ENCODE measurements around the gene GRB14. TPM values are rescaled to one million over a fixed set of nuclear protein-coding genes. Genes with fewer than 3 reads are reported as not detected.

The GRB14 gene
- total RNA-seq, 2 donors from 2014 or later, result not detected

DNA sequence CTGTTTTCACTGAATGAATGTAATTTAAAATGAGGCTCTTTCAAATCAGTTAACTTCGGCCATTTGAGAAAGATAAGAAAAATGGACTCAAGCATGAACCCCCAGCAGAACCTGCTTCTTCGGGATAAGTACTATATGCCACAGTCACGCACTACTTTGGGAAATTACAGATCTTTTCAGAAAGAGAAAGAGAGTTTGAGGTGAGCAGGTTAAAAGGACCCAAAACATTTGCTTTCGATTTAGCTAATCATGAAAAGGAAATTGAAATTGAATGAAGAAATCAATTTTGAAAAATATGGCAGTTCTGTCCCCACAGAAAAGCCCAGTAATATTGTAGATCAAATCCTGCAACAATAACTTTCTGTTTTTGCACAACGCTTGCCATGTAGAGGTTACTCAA is 156.9 kb downstream of the GRB14 start:
- Mint-ChIP-seq H3K27ac (no peak overlapping the region), H3K27me3 (no peaks in the 10 kb centered on the region), H3K4me1 (no peaks in the 10 kb centered on the region), H3K9me3 (peaks cover 7% of the 10 kb centered on the region), H3K4me3 (no peak overlapping the region), H3K36me3 (ENCODE audit: low read depth) (no peaks in the 10 kb centered on the region)
- ATAC-seq (replicated peaks), result no peak

DNA sequence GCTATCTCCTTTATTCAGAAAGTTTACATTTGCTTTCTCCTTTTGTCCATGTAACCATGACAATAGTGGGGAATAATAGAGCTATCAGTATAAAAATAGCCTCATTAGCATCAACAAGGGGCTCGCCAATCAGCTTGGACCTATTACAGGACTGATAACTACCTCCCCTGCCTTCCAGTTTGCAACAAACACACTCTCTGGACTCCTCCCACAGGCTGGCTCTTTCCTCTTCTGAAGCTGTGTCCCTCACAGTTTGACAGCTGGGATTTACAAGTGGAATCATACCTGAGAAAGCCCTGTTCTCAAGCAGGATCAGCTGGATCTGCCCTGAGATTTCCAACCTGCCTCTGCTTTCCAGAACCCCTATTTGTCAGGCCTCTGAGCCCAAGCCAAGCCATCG is 162.5 kb downstream of the GRB14 start:
- Mint-ChIP-seq H3K27ac (no peak overlapping the region), H3K4me3 (no peak overlapping the region), H3K4me1 (no peaks in the 10 kb centered on the region), H3K9me3 (peaks cover 7% of the 10 kb centered on the region), H3K36me3 (ENCODE audit: low read depth) (no peaks in the 10 kb centered on the region), H3K27me3 (no peaks in the 10 kb centered on the region)
- no peak for ATAC-seq (replicated peaks)

DNA sequence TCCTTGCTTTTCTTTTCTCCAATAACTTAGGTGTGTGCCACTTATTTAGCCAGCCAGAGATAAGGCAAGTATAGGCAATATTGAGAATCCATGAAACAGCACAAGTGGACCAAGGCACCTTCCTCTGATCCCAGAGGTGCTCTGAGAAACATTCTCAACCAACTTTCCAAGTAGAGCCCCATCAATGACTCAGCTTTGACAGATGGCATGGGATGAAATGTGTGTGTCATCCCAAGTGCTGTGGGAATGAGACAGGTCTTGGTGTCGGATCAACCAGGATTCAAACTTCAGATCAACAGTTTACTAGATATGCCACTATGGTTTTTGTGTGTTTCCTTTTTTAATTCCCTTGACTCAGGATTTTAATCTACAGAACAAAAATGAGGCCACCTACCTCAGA is 164.0 kb downstream of the GRB14 start:
- Mint-ChIP-seq H3K9me3 (peaks cover 9% of the 10 kb centered on the region), H3K4me1 (no peaks in the 10 kb centered on the region), H3K4me3 (no peak overlapping the region), H3K27me3 (no peaks in the 10 kb centered on the region), H3K27ac (no peak overlapping the region), H3K36me3 (ENCODE audit: low read depth) (no peaks in the 10 kb centered on the region)
- no peak for ATAC-seq (replicated peaks)

DNA sequence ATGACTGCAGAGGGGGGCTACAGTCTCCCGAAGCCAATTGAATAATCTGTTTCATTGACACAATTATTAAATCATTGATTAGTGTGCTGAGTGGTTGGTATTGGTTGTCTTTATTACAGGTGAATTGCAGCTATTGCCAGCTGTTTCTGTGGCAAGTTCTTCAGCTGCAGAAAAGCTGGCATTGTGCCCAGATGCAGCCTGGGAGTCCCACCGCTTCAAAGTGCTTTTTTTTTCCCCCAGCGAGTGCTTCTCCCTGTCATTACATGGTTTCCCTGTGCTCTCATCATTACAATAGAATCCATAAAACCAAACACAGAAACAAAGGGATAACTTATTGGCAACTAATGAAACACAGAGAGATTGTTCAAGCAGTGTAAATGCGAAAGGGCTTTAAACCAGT is 164.7 kb downstream of the GRB14 start:
- H3K36me3 Mint-ChIP-seq (ENCODE audit: low read depth), result no peaks in the 10 kb centered on the region
- no peaks in the 10 kb centered on the region for H3K4me1 Mint-ChIP-seq
- H3K9me3 Mint-ChIP-seq, result peaks cover 6% of the 10 kb centered on the region
- no peak for ATAC-seq (replicated peaks)
- H3K4me3 Mint-ChIP-seq, result no peak overlapping the region
- no peaks in the 10 kb centered on the region for H3K27me3 Mint-ChIP-seq
- no peak overlapping the region for H3K27ac Mint-ChIP-seq

DNA sequence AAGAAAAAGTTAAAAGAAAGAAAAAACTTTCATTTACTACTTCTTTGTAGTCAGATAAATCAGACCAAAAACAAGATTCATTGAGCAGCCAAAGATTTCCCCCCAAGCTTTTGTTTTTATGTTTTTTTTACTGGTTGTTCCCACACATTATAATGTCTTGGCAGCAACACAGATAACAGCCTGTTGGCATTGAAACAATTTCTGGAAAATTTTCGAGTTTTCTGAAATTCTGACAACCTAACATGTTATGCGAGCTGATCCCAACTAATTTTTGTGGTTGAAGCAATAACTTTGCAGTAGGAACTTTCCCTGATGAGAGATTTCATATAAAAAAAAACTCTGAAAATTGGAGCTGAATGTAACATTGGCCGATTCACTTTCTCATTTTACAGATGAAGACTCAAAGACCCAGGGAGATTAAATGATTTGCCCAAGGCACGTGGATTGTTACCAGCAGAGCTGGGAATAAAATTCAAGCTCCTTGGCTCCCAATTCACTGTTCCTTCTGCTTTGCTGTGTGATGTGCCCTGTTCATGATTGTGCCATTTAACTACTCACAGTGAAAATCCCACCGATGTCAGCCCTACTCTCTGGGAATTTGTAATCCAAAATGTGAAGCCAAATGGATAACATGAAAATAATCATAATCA is 167.5 kb downstream of the GRB14 start:
- no peak overlapping the region for H3K4me3 Mint-ChIP-seq
- H3K4me1 Mint-ChIP-seq, result no peaks in the 10 kb centered on the region
- H3K27me3 Mint-ChIP-seq, result no peaks in the 10 kb centered on the region
- no peaks in the 10 kb centered on the region for H3K36me3 Mint-ChIP-seq (ENCODE audit: low read depth)
- no peak overlapping the region for H3K27ac Mint-ChIP-seq
- no peak for ATAC-seq (replicated peaks)
- peaks cover 6% of the 10 kb centered on the region for H3K9me3 Mint-ChIP-seq

DNA sequence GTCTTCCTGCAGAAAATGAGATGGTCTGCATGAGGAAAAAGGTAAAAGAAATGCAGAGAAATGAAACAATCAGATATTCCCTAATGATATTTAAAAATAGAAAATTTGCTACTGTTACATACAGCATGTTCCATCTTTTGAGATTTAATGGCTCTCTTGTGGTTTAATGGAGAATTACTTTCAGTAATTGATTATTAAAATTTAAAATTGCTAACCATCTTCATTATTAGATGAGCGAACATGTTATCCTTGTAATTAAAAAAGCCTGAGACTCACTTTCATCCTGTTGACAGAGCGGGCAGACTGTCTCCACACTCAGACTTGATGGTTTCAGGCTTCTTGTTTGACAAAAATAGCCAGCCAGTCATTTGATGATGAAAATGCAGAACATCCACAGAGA is 171.0 kb downstream of the GRB14 start:
- Mint-ChIP-seq H3K27ac (no peak overlapping the region), H3K27me3 (no peaks in the 10 kb centered on the region), H3K36me3 (ENCODE audit: low read depth) (no peaks in the 10 kb centered on the region), H3K4me3 (no peak overlapping the region), H3K4me1 (no peaks in the 10 kb centered on the region), H3K9me3 (peaks cover 6% of the 10 kb centered on the region)
- no peak for ATAC-seq (replicated peaks)

DNA sequence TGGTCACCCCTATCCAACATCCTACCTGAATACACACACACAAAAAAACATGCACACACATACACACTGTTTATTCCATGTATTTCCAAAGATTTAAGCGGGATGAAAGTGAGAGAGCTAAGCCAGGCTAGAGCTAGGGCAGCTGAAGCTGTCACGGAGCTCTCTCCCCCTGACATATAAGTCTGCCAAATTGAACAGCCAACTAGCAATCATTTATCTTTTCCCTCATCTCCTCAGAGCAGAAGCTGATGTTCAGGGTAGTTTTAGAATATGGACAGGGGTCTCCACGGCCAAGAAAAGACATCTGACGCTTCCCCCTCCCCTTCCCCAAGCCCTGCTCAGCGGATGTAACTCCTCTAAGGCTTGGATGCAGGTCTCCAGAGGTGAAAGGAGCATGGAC is 171.6 kb downstream of the GRB14 start:
- Mint-ChIP-seq H3K36me3 (ENCODE audit: low read depth) (no peaks in the 10 kb centered on the region), H3K9me3 (peaks cover 6% of the 10 kb centered on the region), H3K27me3 (no peaks in the 10 kb centered on the region), H3K4me1 (no peaks in the 10 kb centered on the region), H3K27ac (no peak overlapping the region), H3K4me3 (no peak overlapping the region)
- no peak for ATAC-seq (replicated peaks)

DNA sequence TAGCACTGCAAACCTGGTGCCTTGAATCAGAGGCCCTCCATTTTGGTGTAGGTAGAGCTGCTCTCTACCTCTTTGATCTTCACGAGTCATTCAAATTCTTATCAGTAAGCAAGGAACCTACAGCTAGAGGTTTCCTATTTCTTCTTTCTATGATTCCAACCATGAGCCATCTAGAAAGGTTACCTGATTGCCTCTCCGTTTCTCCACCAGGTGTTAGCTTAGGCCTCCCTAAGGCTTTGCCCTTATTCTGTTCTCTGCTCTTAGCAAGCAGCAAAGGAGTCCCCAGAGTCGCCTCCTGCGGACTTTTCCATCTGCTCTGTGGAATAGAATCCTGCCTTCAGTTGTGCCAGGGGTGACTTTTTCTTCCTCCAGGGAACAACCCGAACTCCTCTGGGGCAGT is 173.6 kb downstream of the GRB14 start:
- Mint-ChIP-seq H3K4me3 (no peak overlapping the region), H3K36me3 (ENCODE audit: low read depth) (no peaks in the 10 kb centered on the region), H3K27me3 (no peaks in the 10 kb centered on the region), H3K27ac (no peak overlapping the region), H3K4me1 (no peaks in the 10 kb centered on the region), H3K9me3 (no peaks in the 10 kb centered on the region)
- ATAC-seq (replicated peaks), result no peak

Other genes with a start within 250 kb of the GRB14 start
- under 1 TPM; 0.28 to 0.48 TPM for gene COBLL1, start 220.3 kb upstream of the GRB14 start, total RNA-seq

All from activated T-helper 17 cell treated with anti-CD3 and anti-CD28 coated beads, Interleukin-2, amount 50 U/mL, for 72 hours (primary cell).